Measurements from ENCODE around the gene ORC5.

- TF ChIP-seq CTCF (IDR thresholded peaks at IDR 0.05 in 4 of 5, conservative IDR thresholded peaks at IDR 0.05 in 1 of 5) (no peak), POLR2A (IDR thresholded peaks at IDR 0.05) (no peak)
These were observed 588 bp upstream of the ORC5 start for GRCh38 chr7:104208421-104208780.
